Smooth muscle cell (in vitro differentiated cells): ENCODE data around the gene MPG. TPM values are rescaled to one million over a fixed set of nuclear protein-coding genes. Genes with fewer than 3 reads are reported as not detected.
"Not testable (repeated sequence)": the region's sequence is repeated elsewhere in the genome, so short reads cannot be mapped to it uniquely, and the experiment has no call there.

Experiments
- DNase-seq: peaks from one replicate; lab custom pipeline; 2025; ENCODE audit not compliant: unreplicated experiment; lab: John Stamatoyannopoulos, UW
- H2AFZ ChIP-seq: fragments of 200-600 bp; sonication (generic); 2 replicates; pipeline ENCODE4 v1.6.0; 2016; ENCODE audit warnings: antibody characterized with exemption, low read depth, mild to moderate bottlenecking
- H3F3A ChIP-seq: fragments of 200-600 bp; sonication (generic); 2 replicates; pipeline ENCODE4 v1.6.0; 2017; ENCODE audit warnings: antibody characterized with exemption, low read depth
- H3K27ac ChIP-seq: fragments of 200-600 bp; sonication (generic); 2 replicates; pipeline ENCODE4 v1.5.1; 2016; ENCODE audit warnings: low read depth, mild to moderate bottlenecking
- H3K27me3 ChIP-seq: fragments of 200-600 bp; sonication (generic); 2 replicates; pipeline ENCODE4 v1.6.1; 2016; ENCODE audit warnings: low read depth, mild to moderate bottlenecking
- H3K36me3 ChIP-seq: fragments of 200-600 bp; sonication (generic); 2 replicates; pipeline ENCODE4 v1.5.1; 2016; ENCODE audit warnings: low read depth
- H3K4me1 ChIP-seq: fragments of 200-600 bp; sonication (generic); 2 replicates; pipeline ENCODE4 v1.5.1; 2016; ENCODE audit warnings: low read depth
- H3K4me2 ChIP-seq: fragments of 200-600 bp; sonication (generic); 2 replicates; pipeline ENCODE4 v1.6.0; 2016; ENCODE audit warnings: mild to moderate bottlenecking
- H3K4me3 ChIP-seq: fragments of 200-600 bp; sonication (generic); 2 replicates; pipeline ENCODE4 v1.5.1; 2016; ENCODE audit warnings: mild to moderate bottlenecking
- H3K79me2 ChIP-seq: fragments of 200-600 bp; sonication (generic); 2 replicates; pipeline ENCODE4 v1.6.0; 2016; ENCODE audit warnings: low read depth, mild to moderate bottlenecking
- H3K9ac ChIP-seq: fragments of 200-600 bp; sonication (generic); 2 replicates; pipeline ENCODE4 v1.6.0; 2016; ENCODE audit warnings: low read depth
- H3K9me3 ChIP-seq: fragments of 200-600 bp; sonication (generic); replicated peaks from 2 replicates; pipeline ENCODE4 v1.5.1; 2016; ENCODE audit warnings: low read depth
- H4K20me1 ChIP-seq: fragments of 200-600 bp; sonication (generic); 2 replicates; pipeline ENCODE4 v1.6.0; 2016; ENCODE audit warnings: low read depth
- CTCF ChIP-seq: fragments of 200-600 bp; sonication (generic); IDR thresholded peaks from 2 replicates; pipeline ENCODE4 v1.5.1; 2017; ENCODE audit warnings: borderline replicate concordance, mild to moderate bottlenecking, antibody characterized with exemption; ENCODE audit not compliant: insufficient read depth, poor library complexity, severe bottlenecking
- WGBS: methylation state at CpG from one replicate; pipeline ENCODE4 v1.1.7; 2016; ENCODE audit warnings: low lambda C conversion rate; 5-methylcytosine and 5-hydroxymethylcytosine counted together
- polyA plus RNA-seq: library from polyadenylated mRNA; unstranded; fragments of >200 nt; fragmentation: Nextera tagmentation; extraction: Ambion mirVana; gene quantifications from 2 replicates; pipeline ENCODE4 v1.2.1, GENCODE V29; 2016
- total RNA-seq: library from RNA; depleted of rRNA; stranded (reverse); fragments of >200 nt; gene quantifications from 2 replicates; pipeline ENCODE4 v1.2.3, GENCODE V29; 2014

MPG gene
- total RNA-seq, result 73.8 and 84.7 TPM in 2 replicates
- 104 and 120 TPM in 2 replicates for polyA plus RNA-seq

GRCh38 chr16:77807-78443, at the start of gene MPG:
Gene MPG, plus strand, starts transcription at chr16:78225. Its CDS starts 85 bp downstream, at chr16:78310.
- DNase-seq, result peak; percentile 66
- TF ChIP-seq CTCF, result no peak
- Histone ChIP-seq H3K36me3 (no peaks in the 10 kb centered on the region), H2AFZ (peak within 1 kb of the TSS; percentile 69), H3K4me1 (peaks cover 35% of the 10 kb centered on the region), H3K79me2 (no peaks in the 10 kb centered on the region), H3K4me3 (peak within 1 kb of the TSS; percentile 66), H3K9me3 (no peaks in the 10 kb centered on the region), H3K27ac (peak within 1 kb of the TSS; percentile 77), H3F3A (peaks cover 31% of the 10 kb centered on the region), H3K4me2 (peak within 1 kb of the TSS; percentile 97), H4K20me1 (no peaks in the 10 kb centered on the region), H3K9ac (peak within 1 kb of the TSS; percentile 76), H3K27me3 (no peaks in the 10 kb centered on the region)
- WGBS, result under 1% methylated on average over 50 of the region's 83 CpGs

GRCh38 chr16:30627-31026, 47.4 kb upstream of the MPG start:
- H3K9me3 ChIP-seq, H3K4me3 ChIP-seq, H3K9ac ChIP-seq, H3K4me2 ChIP-seq, H3K27me3 ChIP-seq, H3K27ac ChIP-seq, H2AFZ ChIP-seq, H3F3A ChIP-seq, H3K36me3 ChIP-seq, H3K4me1 ChIP-seq, DNase-seq, H4K20me1 ChIP-seq, H3K79me2 ChIP-seq: not testable (repeated sequence)
- 93% methylated on average over 2 of the region's 7 CpGs for WGBS

GRCh38 chr16:33154-33876, 44.7 kb upstream of the MPG start:
- not testable (repeated sequence) for H3K79me2 ChIP-seq, H3K36me3 ChIP-seq, H3K9ac ChIP-seq, H3K4me1 ChIP-seq, H3K27me3 ChIP-seq, H2AFZ ChIP-seq, H4K20me1 ChIP-seq, H3F3A ChIP-seq, DNase-seq, H3K4me3 ChIP-seq, H3K27ac ChIP-seq, H3K9me3 ChIP-seq, H3K4me2 ChIP-seq
- 92% methylated on average over 5 of the region's 8 CpGs for WGBS

- no peak overlapping the region for H3K4me2 ChIP-seq
- H3K27ac ChIP-seq, result no peak overlapping the region
- no peak for TF ChIP-seq CTCF
- H4K20me1 ChIP-seq, result no peaks in the 10 kb centered on the region
- H3K9ac ChIP-seq, result no peak overlapping the region
- no peaks in the 10 kb centered on the region for H3K4me1 ChIP-seq
- H3K27me3 ChIP-seq, result no peaks in the 10 kb centered on the region
- H3F3A ChIP-seq, result no peaks in the 10 kb centered on the region
- WGBS, result 87% methylated on average over 21 of the region's 21 CpGs
- no peak for DNase-seq
- H3K79me2 ChIP-seq, result no peaks in the 10 kb centered on the region
- H2AFZ ChIP-seq, result no peak overlapping the region
- no peak overlapping the region for H3K4me3 ChIP-seq
- no peaks in the 10 kb centered on the region for H3K9me3 ChIP-seq
- no peaks in the 10 kb centered on the region for H3K36me3 ChIP-seq
These were observed 44.0 kb upstream of the MPG start for GRCh38 chr16:33877-34647.
